Measurements from ENCODE around the gene BSN. TPM values are rescaled to one million over a fixed set of nuclear protein-coding genes. Genes with fewer than 3 reads are reported as not detected.

Gene BSN
- total and polyA plus RNA-seq, 2 experiments from 2014 or later = 1.2 to 2.1 TPM

- Histone ChIP-seq H3K36me3 (no peaks in the 10 kb centered on the region), H3K4me3 (no peak overlapping the region), H3K27ac (no peak overlapping the region), H3K4me1 (ENCODE audit: low read depth) (no peaks in the 10 kb centered on the region), H3K9me3 (ENCODE audit: low read depth) (no peaks in the 10 kb centered on the region), H3K27me3 (no peaks in the 10 kb centered on the region)
- no peak for DNase-seq (ENCODE audit: low read depth in 1 of 2, low spot score in 1 of 2)
- no peak for TF ChIP-seq CTCF (IDR thresholded peaks at IDR 0.05; ENCODE audit: low read depth, low read length)
These were observed 75.2 kb downstream of the BSN start for GRCh38 chr3:49629451-49629850.

GRCh38 chr3:49629866-49630265, 75.6 kb downstream of the BSN start:
- H3K36me3 ChIP-seq = no peaks in the 10 kb centered on the region
- no peak for DNase-seq (ENCODE audit: low read depth in 1 of 2, low spot score in 1 of 2)
- no peak overlapping the region for H3K27ac ChIP-seq
- no peak overlapping the region for H3K4me3 ChIP-seq
- H3K27me3 ChIP-seq = no peaks in the 10 kb centered on the region
- no peaks in the 10 kb centered on the region for H3K9me3 ChIP-seq (ENCODE audit: low read depth)
- TF ChIP-seq CTCF (IDR thresholded peaks at IDR 0.05; ENCODE audit: low read depth, low read length) = no peak
- no peaks in the 10 kb centered on the region for H3K4me1 ChIP-seq (ENCODE audit: low read depth)

- Histone ChIP-seq H3K27me3 (no peaks in the 10 kb centered on the region), H3K36me3 (no peaks in the 10 kb centered on the region), H3K9me3 (ENCODE audit: low read depth) (no peaks in the 10 kb centered on the region), H3K27ac (no peak overlapping the region), H3K4me3 (no peak overlapping the region), H3K4me1 (ENCODE audit: low read depth) (no peaks in the 10 kb centered on the region)
- DNase-seq (ENCODE audit: low read depth in 1 of 2, low spot score in 1 of 2) = peak in 1 of 2 donors; percentile 6
- TF ChIP-seq CTCF (IDR thresholded peaks at IDR 0.05; ENCODE audit: low read depth, low read length) = no peak
These were observed 76.5 kb downstream of the BSN start for GRCh38 chr3:49630784-49631183.

- peak in 1 of 2 donors; percentile 13 for DNase-seq (ENCODE audit: low read depth in 1 of 2, low spot score in 1 of 2)
- Histone ChIP-seq H3K27me3 (no peaks in the 10 kb centered on the region), H3K4me3 (no peak overlapping the region), H3K36me3 (no peaks in the 10 kb centered on the region), H3K27ac (no peak overlapping the region), H3K9me3 (ENCODE audit: low read depth) (no peaks in the 10 kb centered on the region), H3K4me1 (ENCODE audit: low read depth) (peaks cover 7% of the 10 kb centered on the region)
- no peak for TF ChIP-seq CTCF (IDR thresholded peaks at IDR 0.05; ENCODE audit: low read depth, low read length)
These were observed 80.5 kb downstream of the BSN start for GRCh38 chr3:49634736-49635135.

- no peaks in the 10 kb centered on the region for H3K9me3 ChIP-seq (ENCODE audit: low read depth)
- no peak for DNase-seq (ENCODE audit: low read depth in 1 of 2, low spot score in 1 of 2)
- H3K27me3 ChIP-seq = no peaks in the 10 kb centered on the region
- TF ChIP-seq CTCF (IDR thresholded peaks at IDR 0.05; ENCODE audit: low read depth, low read length) = no peak
- H3K4me3 ChIP-seq = no peak overlapping the region
- H3K27ac ChIP-seq = no peak overlapping the region
- no peaks in the 10 kb centered on the region for H3K36me3 ChIP-seq
- peaks cover 7% of the 10 kb centered on the region for H3K4me1 ChIP-seq (ENCODE audit: low read depth)
These were observed 82.8 kb downstream of the BSN start for GRCh38 chr3:49636883-49637609.
